Measurements from ENCODE around the gene LMO2.

Gene LMO2

DNA sequence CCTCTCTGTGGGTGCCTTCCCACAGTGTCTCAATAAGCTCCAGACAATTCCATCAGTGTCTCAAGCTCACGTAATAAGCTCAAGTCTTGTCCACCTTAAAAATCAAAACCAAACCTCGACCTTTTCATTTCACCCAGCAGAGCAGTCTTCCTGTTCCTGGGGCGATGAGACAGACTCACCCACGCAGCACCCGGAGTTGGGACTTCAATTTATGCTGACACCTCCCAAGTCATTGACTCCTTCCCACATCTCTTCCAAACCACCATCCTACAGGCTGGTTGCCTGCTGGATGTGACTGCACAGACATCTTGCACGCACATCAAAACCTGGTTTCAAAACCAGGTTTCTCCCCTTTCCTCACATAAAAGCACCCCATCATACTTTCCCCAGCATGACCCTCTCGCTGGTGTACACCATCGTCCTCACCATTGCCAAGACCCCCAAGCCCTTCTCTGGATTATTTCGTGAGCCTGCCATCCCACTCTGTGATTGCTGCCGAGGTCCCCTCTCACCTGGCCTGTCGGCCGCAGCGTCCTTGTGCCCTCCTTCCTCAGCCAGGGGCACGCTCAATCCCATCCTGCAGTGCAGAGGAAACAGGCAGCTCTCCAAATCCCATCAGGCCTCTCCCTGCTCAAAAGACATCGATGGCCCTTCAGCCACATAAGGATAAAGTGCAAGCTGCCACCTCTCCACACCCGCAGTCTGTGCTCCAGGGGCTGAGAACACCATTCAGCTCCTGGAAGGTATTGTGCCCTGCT, 72.4 kb downstream of the LMO2 start:
- H3K79me2 ChIP-seq (ENCODE audit: insufficient read depth, low read depth) = no peaks in the 10 kb centered on the region
- no peak overlapping the region for H3K9ac ChIP-seq
- H3K27ac ChIP-seq = no peak overlapping the region
- H3K27me3 ChIP-seq (ENCODE audit: insufficient read depth, low read depth) = no peaks in the 10 kb centered on the region
- no peak overlapping the region for H3K4me3 ChIP-seq (IDR thresholded peaks at IDR 0.05; ENCODE audit: insufficient read depth, low read depth, low read length)
- no peak overlapping the region for H2AFZ ChIP-seq (ENCODE audit: low read depth)
- no peaks in the 10 kb centered on the region for H3K36me3 ChIP-seq (ENCODE audit: insufficient read depth)
- TF ChIP-seq, protein P1, sequence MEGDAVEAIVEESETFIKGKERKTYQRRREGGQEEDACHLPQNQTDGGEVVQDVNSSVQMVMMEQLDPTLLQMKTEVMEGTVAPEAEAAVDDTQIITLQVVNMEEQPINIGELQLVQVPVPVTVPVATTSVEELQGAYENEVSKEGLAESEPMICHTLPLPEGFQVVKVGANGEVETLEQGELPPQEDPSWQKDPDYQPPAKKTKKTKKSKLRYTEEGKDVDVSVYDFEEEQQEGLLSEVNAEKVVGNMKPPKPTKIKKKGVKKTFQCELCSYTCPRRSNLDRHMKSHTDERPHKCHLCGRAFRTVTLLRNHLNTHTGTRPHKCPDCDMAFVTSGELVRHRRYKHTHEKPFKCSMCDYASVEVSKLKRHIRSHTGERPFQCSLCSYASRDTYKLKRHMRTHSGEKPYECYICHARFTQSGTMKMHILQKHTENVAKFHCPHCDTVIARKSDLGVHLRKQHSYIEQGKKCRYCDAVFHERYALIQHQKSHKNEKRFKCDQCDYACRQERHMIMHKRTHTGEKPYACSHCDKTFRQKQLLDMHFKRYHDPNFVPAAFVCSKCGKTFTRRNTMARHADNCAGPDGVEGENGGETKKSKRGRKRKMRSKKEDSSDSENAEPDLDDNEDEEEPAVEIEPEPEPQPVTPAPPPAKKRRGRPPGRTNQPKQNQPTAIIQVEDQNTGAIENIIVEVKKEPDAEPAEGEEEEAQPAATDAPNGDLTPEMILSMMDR (conservative IDR thresholded peaks at IDR 0.05; ENCODE audit: low read depth, low read length) = no peak
- H3K4me2 ChIP-seq = no peak overlapping the region
- H3K4me1 ChIP-seq (ENCODE audit: low read depth, poor library complexity, severe bottlenecking) = no peaks in the 10 kb centered on the region
- H4K20me1 ChIP-seq (ENCODE audit: insufficient read depth) = no peaks in the 10 kb centered on the region
